Measurements from ENCODE around the gene ARHGEF7. TPM values are rescaled to one million over a fixed set of nuclear protein-coding genes. Genes with fewer than 3 reads are reported as not detected.

ARHGEF7 gene
- total RNA-seq, 1 donor from 2014 or later, result 73.7 TPM

DNA sequence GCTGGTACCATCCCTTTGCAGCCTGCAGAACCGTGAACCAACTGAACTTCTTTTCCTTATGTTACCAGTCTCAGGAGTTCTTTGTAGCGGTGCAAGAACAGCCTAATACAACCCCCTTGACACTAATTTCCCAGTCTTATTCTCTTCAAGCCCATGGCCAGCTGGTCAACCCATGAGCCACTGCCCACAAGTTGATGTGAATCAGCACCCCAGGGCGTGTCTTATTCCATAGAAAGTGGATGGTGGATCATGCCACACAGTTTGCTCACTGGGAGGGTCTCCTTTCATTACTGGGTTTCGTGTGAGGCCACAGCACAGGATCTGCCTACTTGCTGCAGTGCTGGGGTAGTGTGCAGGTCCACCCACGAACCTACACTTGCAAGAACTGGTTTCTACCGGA, 232.3 kb downstream of the ARHGEF7 start:
- no peak overlapping the region for H3K9ac ChIP-seq (ENCODE audit: low read length)
- H3K4me1 Mint-ChIP-seq (ENCODE audit: low read depth, unreplicated experiment), result peaks cover 5% of the 10 kb centered on the region
- H3K36me3 Mint-ChIP-seq (ENCODE audit: low read depth, unreplicated experiment), result peaks cover 12% of the 10 kb centered on the region
- no peak for TF ChIP-seq EZH2 (IDR thresholded peaks at IDR 0.05; ENCODE audit: insufficient read depth, low read length)
- TF ChIP-seq, protein P1, sequence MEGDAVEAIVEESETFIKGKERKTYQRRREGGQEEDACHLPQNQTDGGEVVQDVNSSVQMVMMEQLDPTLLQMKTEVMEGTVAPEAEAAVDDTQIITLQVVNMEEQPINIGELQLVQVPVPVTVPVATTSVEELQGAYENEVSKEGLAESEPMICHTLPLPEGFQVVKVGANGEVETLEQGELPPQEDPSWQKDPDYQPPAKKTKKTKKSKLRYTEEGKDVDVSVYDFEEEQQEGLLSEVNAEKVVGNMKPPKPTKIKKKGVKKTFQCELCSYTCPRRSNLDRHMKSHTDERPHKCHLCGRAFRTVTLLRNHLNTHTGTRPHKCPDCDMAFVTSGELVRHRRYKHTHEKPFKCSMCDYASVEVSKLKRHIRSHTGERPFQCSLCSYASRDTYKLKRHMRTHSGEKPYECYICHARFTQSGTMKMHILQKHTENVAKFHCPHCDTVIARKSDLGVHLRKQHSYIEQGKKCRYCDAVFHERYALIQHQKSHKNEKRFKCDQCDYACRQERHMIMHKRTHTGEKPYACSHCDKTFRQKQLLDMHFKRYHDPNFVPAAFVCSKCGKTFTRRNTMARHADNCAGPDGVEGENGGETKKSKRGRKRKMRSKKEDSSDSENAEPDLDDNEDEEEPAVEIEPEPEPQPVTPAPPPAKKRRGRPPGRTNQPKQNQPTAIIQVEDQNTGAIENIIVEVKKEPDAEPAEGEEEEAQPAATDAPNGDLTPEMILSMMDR (IDR thresholded peaks at IDR 0.05; ENCODE audit: insufficient read depth, low read depth, low read length), result no peak
- H2AFZ ChIP-seq (ENCODE audit: low read depth, low read length), result no peak overlapping the region
- no peaks in the 10 kb centered on the region for H3K79me2 ChIP-seq (ENCODE audit: insufficient read depth, low read length)
- no peaks in the 10 kb centered on the region for H3K27me3 ChIP-seq (ENCODE audit: insufficient read depth, low read length)
- no peak overlapping the region for H3K4me2 ChIP-seq (ENCODE audit: low read length)
- no peak overlapping the region for H3K27ac Mint-ChIP-seq (ENCODE audit: unreplicated experiment)
- no peaks in the 10 kb centered on the region for H3K9me3 ChIP-seq (ENCODE audit: insufficient read depth, low read depth, low read length)
- no peak for FAIRE-seq
- DNase-seq (ENCODE audit: low read depth), result no peak
- peaks cover 6% of the 10 kb centered on the region for H3K27me3 Mint-ChIP-seq (ENCODE audit: low read depth, unreplicated experiment)
- no peak overlapping the region for H3K4me3 ChIP-seq (ENCODE audit: insufficient read depth, low read depth, low read length)
- H3K4me3 Mint-ChIP-seq (ENCODE audit: unreplicated experiment), result no peak overlapping the region
- no peak overlapping the region for H3K27ac ChIP-seq (ENCODE audit: low read depth, low read length)
- H4K20me1 ChIP-seq (ENCODE audit: insufficient read depth, low read length), result no peaks in the 10 kb centered on the region
- H3K9me3 Mint-ChIP-seq (ENCODE audit: unreplicated experiment), result no peaks in the 10 kb centered on the region
- H3K36me3 ChIP-seq (ENCODE audit: insufficient read depth, low read length), result no peaks in the 10 kb centered on the region
- H3K4me1 ChIP-seq (ENCODE audit: insufficient read depth, low read length), result peaks cover 5% of the 10 kb centered on the region

DNA sequence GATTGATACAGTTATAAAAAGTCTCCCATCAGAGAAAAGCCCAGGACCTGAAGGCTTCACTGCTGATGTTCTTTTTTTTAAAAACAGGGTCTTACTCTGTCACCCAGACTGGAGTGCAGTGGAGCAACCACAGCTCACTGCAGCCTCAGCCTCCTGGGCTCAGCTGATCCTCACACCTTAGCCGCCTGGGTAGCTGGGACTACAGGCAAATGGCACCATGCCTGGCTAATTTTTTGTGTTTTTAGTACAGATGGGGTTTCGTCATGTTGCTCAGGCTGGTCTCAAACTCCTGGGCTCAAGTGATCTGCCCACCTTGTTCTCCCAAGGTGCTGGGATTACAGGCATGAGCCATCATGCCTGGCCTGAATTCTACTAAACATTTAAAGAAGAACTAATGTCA, 238.4 kb downstream of the ARHGEF7 start:
- no peaks in the 10 kb centered on the region for H3K4me1 Mint-ChIP-seq (ENCODE audit: low read depth, unreplicated experiment)
- Histone ChIP-seq H3K4me1 (ENCODE audit: insufficient read depth, low read length) (no peaks in the 10 kb centered on the region), H3K4me3 (ENCODE audit: insufficient read depth, low read depth, low read length) (no peak overlapping the region), H3K9me3 (ENCODE audit: insufficient read depth, low read depth, low read length) (peaks cover 2% of the 10 kb centered on the region), H3K79me2 (ENCODE audit: insufficient read depth, low read length) (no peaks in the 10 kb centered on the region), H3K4me2 (ENCODE audit: low read length) (no peak overlapping the region), H2AFZ (ENCODE audit: low read depth, low read length) (no peak overlapping the region), H3K27me3 (ENCODE audit: insufficient read depth, low read length) (no peaks in the 10 kb centered on the region), H3K27ac (ENCODE audit: low read depth, low read length) (no peak overlapping the region), H4K20me1 (ENCODE audit: insufficient read depth, low read length) (no peaks in the 10 kb centered on the region), H3K9ac (ENCODE audit: low read length) (no peak overlapping the region), H3K36me3 (ENCODE audit: insufficient read depth, low read length) (no peaks in the 10 kb centered on the region)
- H3K4me3 Mint-ChIP-seq (ENCODE audit: unreplicated experiment), result no peak overlapping the region
- H3K27me3 Mint-ChIP-seq (ENCODE audit: low read depth, unreplicated experiment), result peaks cover 6% of the 10 kb centered on the region
- DNase-seq (ENCODE audit: low read depth), result no peak
- H3K9me3 Mint-ChIP-seq (ENCODE audit: unreplicated experiment), result no peaks in the 10 kb centered on the region
- H3K27ac Mint-ChIP-seq (ENCODE audit: unreplicated experiment), result no peak overlapping the region
- FAIRE-seq, result no peak
- TF ChIP-seq EZH2 (IDR thresholded peaks at IDR 0.05; ENCODE audit: insufficient read depth, low read length), result no peak
- TF ChIP-seq, protein P1 (IDR thresholded peaks at IDR 0.05; ENCODE audit: insufficient read depth, low read depth, low read length), result no peak
- H3K36me3 Mint-ChIP-seq (ENCODE audit: low read depth, unreplicated experiment), result no peaks in the 10 kb centered on the region

DNA sequence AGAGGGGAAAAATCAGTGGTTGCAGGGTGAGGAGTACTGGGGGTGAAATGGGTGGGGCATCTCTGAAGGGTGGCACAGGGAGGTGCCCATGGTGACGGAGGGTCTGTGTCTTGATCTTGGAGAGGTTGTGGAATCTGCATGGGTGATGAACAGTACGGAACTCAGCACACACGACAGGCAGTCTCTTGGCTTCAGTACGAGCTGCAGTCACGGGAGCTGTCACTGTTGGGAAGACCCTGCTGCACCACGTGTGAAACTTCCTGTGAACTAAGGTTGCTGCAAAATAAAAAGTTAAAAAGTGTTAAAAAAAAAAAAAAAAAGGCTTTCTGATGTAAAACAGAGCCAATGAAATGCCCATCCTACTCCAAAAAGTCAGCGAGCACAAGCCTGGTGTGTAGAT, 239.7 kb downstream of the ARHGEF7 start:
- peaks cover 6% of the 10 kb centered on the region for H3K27me3 Mint-ChIP-seq (ENCODE audit: low read depth, unreplicated experiment)
- H3K36me3 ChIP-seq (ENCODE audit: insufficient read depth, low read length), result no peaks in the 10 kb centered on the region
- H3K27me3 ChIP-seq (ENCODE audit: insufficient read depth, low read length), result no peaks in the 10 kb centered on the region
- H3K4me1 Mint-ChIP-seq (ENCODE audit: low read depth, unreplicated experiment), result peaks cover 1% of the 10 kb centered on the region
- no peak overlapping the region for H3K9ac ChIP-seq (ENCODE audit: low read length)
- no peak for DNase-seq (ENCODE audit: low read depth)
- no peak overlapping the region for H3K4me3 ChIP-seq (ENCODE audit: insufficient read depth, low read depth, low read length)
- H3K27ac Mint-ChIP-seq (ENCODE audit: unreplicated experiment), result no peak overlapping the region
- no peaks in the 10 kb centered on the region for H3K4me1 ChIP-seq (ENCODE audit: insufficient read depth, low read length)
- no peaks in the 10 kb centered on the region for H3K9me3 Mint-ChIP-seq (ENCODE audit: unreplicated experiment)
- no peaks in the 10 kb centered on the region for H3K36me3 Mint-ChIP-seq (ENCODE audit: low read depth, unreplicated experiment)
- H3K79me2 ChIP-seq (ENCODE audit: insufficient read depth, low read length), result no peaks in the 10 kb centered on the region
- FAIRE-seq, result no peak
- H2AFZ ChIP-seq (ENCODE audit: low read depth, low read length), result no peak overlapping the region
- no peak for TF ChIP-seq EZH2 (IDR thresholded peaks at IDR 0.05; ENCODE audit: insufficient read depth, low read length)
- TF ChIP-seq, protein P1 (IDR thresholded peaks at IDR 0.05; ENCODE audit: insufficient read depth, low read depth, low read length), result no peak
- peaks cover 2% of the 10 kb centered on the region for H3K9me3 ChIP-seq (ENCODE audit: insufficient read depth, low read depth, low read length)
- H4K20me1 ChIP-seq (ENCODE audit: insufficient read depth, low read length), result no peaks in the 10 kb centered on the region
- no peak overlapping the region for H3K4me2 ChIP-seq (ENCODE audit: low read length)
- no peak overlapping the region for H3K27ac ChIP-seq (ENCODE audit: low read depth, low read length)
- no peak overlapping the region for H3K4me3 Mint-ChIP-seq (ENCODE audit: unreplicated experiment)

Other genes with a start within 250 kb of the ARHGEF7 start
- 118 and 157 TPM in 2 replicates for gene ANKRD10, start 200.2 kb upstream of the ARHGEF7 start, total RNA-seq
- gene TEX29, start 205.3 kb downstream of the ARHGEF7 start, total RNA-seq, result 0.43 TPM in 1 of 2 replicates, not detected in the other